Sigmoid colon (tissue), 7 donors: ENCODE data around the gene LATS2. TPM values are rescaled to one million over a fixed set of nuclear protein-coding genes. Genes with fewer than 3 reads are reported as not detected.

Source experiments
- DNase-seq: peaks from one replicate; pipeline ENCODE4 v3.0.0-alpha.2; 2019
- H3K27ac ChIP-seq, 4 donors: fragments of 200-600 bp; sonication (generic); one replicate each; pipeline ENCODE4 v1.5.1; 2016 to 2019; ENCODE audit warnings: mild to moderate bottlenecking in 1 of 4
- H3K27me3 ChIP-seq, 3 donors: fragments of 200-600 bp; sonication (generic); one replicate each; pipeline ENCODE4 v1.5.1; 2019; ENCODE audit warnings: mild to moderate bottlenecking in 1 of 3
- H3K36me3 ChIP-seq, 4 donors: fragments of 200-600 bp; sonication (generic); one replicate each; pipeline ENCODE4 v1.5.1; 2016 to 2019
- H3K4me1 ChIP-seq, 4 donors: fragments of 200-600 bp; sonication (generic); one replicate each; pipeline ENCODE4 v1.5.1; 2017 to 2019
- H3K4me3 ChIP-seq, 4 donors: fragments of 200-600 bp; sonication (generic); one replicate each; pipeline ENCODE4 v1.5.1; 2017 to 2019; ENCODE audit warnings: mild to moderate bottlenecking in 2 of 4, moderate library complexity in 1 of 4
- H3K9me3 ChIP-seq, 4 donors: fragments of 200-600 bp in 3 of 4; sonication (generic) in 3 of 4; one replicate each; pipeline versions ENCODE4 v1.5.1 to v1.6.1; 2013 to 2019
- EP300 ChIP-seq, 4 donors: sonication (generic); formaldehyde crosslinking; IDR thresholded peaks; one replicate each; pipeline ENCODE4 v1.6.1; 2017; ENCODE audit warnings: antibody characterized with exemption in 4 of 4
- POLR2A ChIP-seq, 2 donors: fragments of 450-650 bp; IDR thresholded peaks; one replicate each; pipeline ENCODE4 v1.6.1; 2016; ENCODE audit warnings: antibody characterized with exemption in 2 of 2, mild to moderate bottlenecking in 2 of 2, moderate library complexity in 2 of 2
- POLR2AphosphoS5 ChIP-seq, 4 donors: sonication (generic); formaldehyde crosslinking; IDR thresholded peaks; one replicate each; pipeline ENCODE4 v1.6.1; 2017; ENCODE audit warnings: antibody characterized with exemption in 4 of 4
- WGBS, 2 donors: extraction: QIAGEN DNeasy Blood & Tissue Kit; methylation state at CpG; one replicate each; pipeline ENCODE4 v1.1.7; 2013; 5-methylcytosine and 5-hydroxymethylcytosine counted together
- intact Hi-C: fragments of 100-400 bp; cut with DNase I; formaldehyde crosslinking; loops from one replicate; pipeline ENCODE4 v1.15.1; 2023
- polyA plus RNA-seq, 3 donors: library from polyadenylated mRNA; stranded (reverse); fragments of 200-250 nt; gene quantifications; one replicate each; pipeline ENCODE4 v1.2.3, GENCODE V29; 2013
- total RNA-seq, 4 donors: library from RNA; depleted of rRNA; stranded (reverse); fragments of >200 nt; gene quantifications; one replicate each; pipeline ENCODE4 v1.1.0, GENCODE V29; 2016
- TF ChIP-seq, protein P1 (sequence below), 4 experiments: fragments of 450-650 bp in 3 of 4; fragments of 200-600 bp in 1 of 4; IDR thresholded peaks; one replicate each; pipeline ENCODE4 v1.5.1; 2016 to 2019; ENCODE audit warnings: antibody characterized with exemption in 4 of 4, mild to moderate bottlenecking in 3 of 4, moderate library complexity in 2 of 4
- donor health status: healthy with polysubstance abuse.
- donor health status: Bipolar disorder and iron deficiency.
- donor health status: healthy.

Gene LATS2
- total and polyA plus RNA-seq, 7 donors = 3.7 to 45.5 (median 21.8) TPM

GRCh38 chr13:20997301-20998161, 63.9 kb downstream of the LATS2 start:
- Histone ChIP-seq H3K4me1 (peaks cover 0 to 44% (median 22%) of the 10 kb centered on the region in 4 donors), H3K27ac (peak overlapping the region in 3 of 4 donors; percentile 17 to 73 (median 58)), H3K4me3 (no peak overlapping the region), H3K36me3 (peaks cover 0 to 10% (median 5%) of the 10 kb centered on the region in 4 donors), H3K9me3 (no peaks in the 10 kb centered on the region), H3K27me3 (no peaks in the 10 kb centered on the region)
- TF ChIP-seq EP300 (IDR thresholded peaks at IDR 0.05) (no peak), POLR2AphosphoS5 (IDR thresholded peaks at IDR 0.05) (no peak), POLR2A (IDR thresholded peaks at IDR 0.05) (no peak)
- TF ChIP-seq, protein P1, sequence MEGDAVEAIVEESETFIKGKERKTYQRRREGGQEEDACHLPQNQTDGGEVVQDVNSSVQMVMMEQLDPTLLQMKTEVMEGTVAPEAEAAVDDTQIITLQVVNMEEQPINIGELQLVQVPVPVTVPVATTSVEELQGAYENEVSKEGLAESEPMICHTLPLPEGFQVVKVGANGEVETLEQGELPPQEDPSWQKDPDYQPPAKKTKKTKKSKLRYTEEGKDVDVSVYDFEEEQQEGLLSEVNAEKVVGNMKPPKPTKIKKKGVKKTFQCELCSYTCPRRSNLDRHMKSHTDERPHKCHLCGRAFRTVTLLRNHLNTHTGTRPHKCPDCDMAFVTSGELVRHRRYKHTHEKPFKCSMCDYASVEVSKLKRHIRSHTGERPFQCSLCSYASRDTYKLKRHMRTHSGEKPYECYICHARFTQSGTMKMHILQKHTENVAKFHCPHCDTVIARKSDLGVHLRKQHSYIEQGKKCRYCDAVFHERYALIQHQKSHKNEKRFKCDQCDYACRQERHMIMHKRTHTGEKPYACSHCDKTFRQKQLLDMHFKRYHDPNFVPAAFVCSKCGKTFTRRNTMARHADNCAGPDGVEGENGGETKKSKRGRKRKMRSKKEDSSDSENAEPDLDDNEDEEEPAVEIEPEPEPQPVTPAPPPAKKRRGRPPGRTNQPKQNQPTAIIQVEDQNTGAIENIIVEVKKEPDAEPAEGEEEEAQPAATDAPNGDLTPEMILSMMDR (IDR thresholded peaks at IDR 0.05) = no peak
- 74 to 80% methylated on average over 14 of the region's 14 CpGs for whole genome bisulfite sequencing, 2 donors
- intact Hi-C loops = no loop called here
- no peak for DNase-seq

GRCh38 chr13:20995245-20995838, 66.0 kb downstream of the LATS2 start:
- Histone ChIP-seq H3K36me3 (peaks cover 7 to 25% (median 16%) of the 10 kb centered on the region in 4 donors), H3K4me3 (no peak overlapping the region), H3K4me1 (peaks cover 0 to 44% (median 22%) of the 10 kb centered on the region in 4 donors), H3K9me3 (no peaks in the 10 kb centered on the region), H3K27me3 (no peaks in the 10 kb centered on the region), H3K27ac (no peak overlapping the region)
- intact Hi-C loops = no loop called here
- WGBS, 2 donors = 56 to 80% methylated on average over 4 of the region's 4 CpGs
- DNase-seq = no peak
- TF ChIP-seq EP300 (IDR thresholded peaks at IDR 0.05) (no peak), POLR2AphosphoS5 (IDR thresholded peaks at IDR 0.05) (no peak), POLR2A (IDR thresholded peaks at IDR 0.05) (no peak)
- TF ChIP-seq, protein P1 (IDR thresholded peaks at IDR 0.05) = no peak

DNA sequence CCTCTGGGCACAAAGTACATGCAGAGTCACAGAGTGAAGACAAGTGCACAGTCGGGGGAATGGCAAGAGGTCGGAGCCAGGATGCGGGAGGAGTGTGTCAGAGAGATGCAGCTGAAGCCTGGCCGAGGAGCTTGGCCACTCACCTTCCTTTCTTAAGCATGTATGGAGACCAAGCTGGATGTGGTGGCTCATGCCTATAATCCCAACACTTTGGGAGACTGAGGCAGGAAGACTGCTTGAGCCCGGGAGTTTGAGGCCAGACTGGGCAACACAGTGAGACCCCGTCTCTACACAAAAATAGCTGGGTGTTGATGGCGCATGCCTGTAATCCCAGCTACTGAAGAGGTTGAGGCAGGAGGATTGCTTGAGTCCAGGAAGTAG, 67.0 kb downstream of the LATS2 start:
- H3K4me1 ChIP-seq = peaks cover 0 to 44% (median 22%) of the 10 kb centered on the region in 4 donors
- TF ChIP-seq EP300 (IDR thresholded peaks at IDR 0.05) = no peak
- no peak for TF ChIP-seq POLR2A (IDR thresholded peaks at IDR 0.05)
- TF ChIP-seq, protein P1 (IDR thresholded peaks at IDR 0.05) = no peak
- no peak for TF ChIP-seq POLR2AphosphoS5 (IDR thresholded peaks at IDR 0.05)
- intact Hi-C loops = no loop called here
- peaks cover 7 to 31% (median 20%) of the 10 kb centered on the region in 4 donors for H3K36me3 ChIP-seq
- WGBS, 2 donors = 94 to 96% methylated on average over 7 of the region's 7 CpGs
- H3K9me3 ChIP-seq = no peaks in the 10 kb centered on the region
- H3K4me3 ChIP-seq = no peak overlapping the region
- H3K27me3 ChIP-seq = no peaks in the 10 kb centered on the region
- DNase-seq = no peak
- no peak overlapping the region for H3K27ac ChIP-seq

GRCh38 chr13:20993661-20994440, 67.5 kb downstream of the LATS2 start:
- 83 to 89% methylated on average over 13 of the region's 13 CpGs for WGBS, 2 donors
- Histone ChIP-seq H3K4me1 (peaks cover 0 to 42% (median 22%) of the 10 kb centered on the region in 4 donors), H3K36me3 (peaks cover 8 to 36% (median 25%) of the 10 kb centered on the region in 4 donors), H3K9me3 (no peaks in the 10 kb centered on the region), H3K27ac (no peak overlapping the region), H3K27me3 (no peaks in the 10 kb centered on the region), H3K4me3 (no peak overlapping the region)
- intact Hi-C loops = no loop called here
- TF ChIP-seq POLR2A (IDR thresholded peaks at IDR 0.05) (no peak), EP300 (IDR thresholded peaks at IDR 0.05) (no peak), POLR2AphosphoS5 (IDR thresholded peaks at IDR 0.05) (no peak)
- TF ChIP-seq, protein P1 (IDR thresholded peaks at IDR 0.05) = no peak
- DNase-seq = no peak
